Colon (tissue), 2 donors: ENCODE measurements around the gene RAB8A.

Experiments
- FAIRE-seq: peaks from 2 replicates; lab custom pipeline; 2012; peaks lifted over from hg19 to GRCh38; lab: Jason Lieb, UNC
- donor health status: control.
- donor health status: control.

Gene RAB8A

GRCh38 chr19:16111160-16111908, at the start of gene RAB8A:
TSS of gene RAB8A (plus strand) at chr19:16111889. CDS start at chr19:16111902, 13 bp downstream.
- no peak for FAIRE-seq

- no peak for FAIRE-seq
These were observed 49.7 kb upstream of the RAB8A start for GRCh38 chr19:16061943-16062342.

GRCh38 chr19:16062789-16063188, 48.9 kb upstream of the RAB8A start:
- FAIRE-seq: no peak

GRCh38 chr19:16064209-16064889, 47.3 kb upstream of the RAB8A start:
- FAIRE-seq: no peak

- no peak for FAIRE-seq
These were observed 45.0 kb upstream of the RAB8A start for GRCh38 chr19:16066611-16067104.

GRCh38 chr19:16067205-16067938, 44.3 kb upstream of the RAB8A start:
- no peak for FAIRE-seq

- no peak for FAIRE-seq
These were observed 42.9 kb upstream of the RAB8A start for GRCh38 chr19:16068696-16069259.

GRCh38 chr19:16069813-16070365, 41.8 kb upstream of the RAB8A start:
- no peak for FAIRE-seq

- FAIRE-seq: no peak
These were observed 41.2 kb upstream of the RAB8A start for GRCh38 chr19:16070366-16070990.

- FAIRE-seq: no peak
These were observed 40.5 kb upstream of the RAB8A start for GRCh38 chr19:16071072-16071691.

- no peak for FAIRE-seq
These were observed 38.2 kb upstream of the RAB8A start for GRCh38 chr19:16073481-16073880.

- no peak for FAIRE-seq
These were observed 37.7 kb upstream of the RAB8A start for GRCh38 chr19:16073988-16074387.

- no peak for FAIRE-seq
These were observed 37.0 kb upstream of the RAB8A start for GRCh38 chr19:16074488-16075365.

- no peak for FAIRE-seq
These were observed 36.1 kb upstream of the RAB8A start for GRCh38 chr19:16075430-16076153.

- FAIRE-seq: no peak
These were observed 35.3 kb upstream of the RAB8A start, which contains the start of gene TPM4 for GRCh38 chr19:16076154-16076957. TSS of gene TPM4 (plus strand) at chr19:16076495. CDS start at chr19:16076566, 71 bp downstream.

GRCh38 chr19:16076958-16077611, 34.6 kb upstream of the RAB8A start:
- no peak for FAIRE-seq

GRCh38 chr19:16077984-16078758, 33.5 kb upstream of the RAB8A start:
- no peak for FAIRE-seq
